GM21447 (cell line): ENCODE data around the gene MTHFS.
"Not testable (repeated sequence)": the region's sequence is repeated elsewhere in the genome, so short reads cannot be mapped to it uniquely, and the experiment has no call there.

Experiments used
- ATAC-seq: cut with Tn5 transposase; IDR thresholded peaks from one replicate; pipeline ENCODE4 v1.9.1; 2021; ENCODE audit not compliant: unreplicated experiment

The MTHFS gene

GRCh38 chr15:79896634-79897379 lies at the start of gene MTHFS:
MTHFS (minus strand) TSS chr15:79897014; CDS start chr15:79896988, 26 bp downstream.
- ATAC-seq: peak; percentile 71

GRCh38 chr15:79944622-79945021 lies 47.8 kb upstream of the MTHFS start:
- no peak for ATAC-seq

GRCh38 chr15:79943820-79944219 lies 47.0 kb upstream of the MTHFS start:
- ATAC-seq: peak; percentile 95

- no peak for ATAC-seq
Observed at GRCh38 chr15:79942741-79943481, 46.1 kb upstream of the MTHFS start.

GRCh38 chr15:79939399-79939798 lies 42.6 kb upstream of the MTHFS start:
- ATAC-seq: no peak

- no peak for ATAC-seq
Observed at GRCh38 chr15:79938143-79938542, 41.3 kb upstream of the MTHFS start.

GRCh38 chr15:79935556-79936201 lies 38.9 kb upstream of the MTHFS start:
- ATAC-seq: not testable (repeated sequence)

- no peak for ATAC-seq
Observed at GRCh38 chr15:79933231-79933630, 36.4 kb upstream of the MTHFS start.

- ATAC-seq: no peak
Observed at GRCh38 chr15:79932447-79932846, 35.6 kb upstream of the MTHFS start.

GRCh38 chr15:79930516-79930915 lies 33.7 kb upstream of the MTHFS start:
- no peak for ATAC-seq

GRCh38 chr15:79929412-79929811 lies 32.6 kb upstream of the MTHFS start:
- no peak for ATAC-seq

- ATAC-seq: not testable (repeated sequence)
Observed at GRCh38 chr15:79926116-79926515, 29.3 kb upstream of the MTHFS start.

- ATAC-seq: no peak
Observed at GRCh38 chr15:79924379-79924778, 27.6 kb upstream of the MTHFS start.

GRCh38 chr15:79923515-79924169 lies 26.8 kb upstream of the MTHFS start:
- ATAC-seq: peak; percentile 97

- ATAC-seq: peak; percentile 39
Observed at GRCh38 chr15:79923079-79923514, 26.3 kb upstream of the MTHFS start.

- ATAC-seq: no peak
Observed at GRCh38 chr15:79922512-79923078, 25.8 kb upstream of the MTHFS start.

- no peak for ATAC-seq
Observed at GRCh38 chr15:79919749-79920511, 23.1 kb upstream of the MTHFS start.

GRCh38 chr15:79919090-79919748 lies 22.4 kb upstream of the MTHFS start:
- ATAC-seq: no peak

- no peak for ATAC-seq
Observed at GRCh38 chr15:79918278-79918677, 21.5 kb upstream of the MTHFS start.
